ENCODE results near the gene CFAP99. TPM values are rescaled to one million over a fixed set of nuclear protein-coding genes. Genes with fewer than 3 reads are reported as not detected.

The CFAP99 gene
- total and polyA plus RNA-seq, 2 of the 8 experiments (the other 6 are each of a cell fraction or from before 2014, with no cell fraction given): not detected

- TF ChIP-seq, protein P1, sequence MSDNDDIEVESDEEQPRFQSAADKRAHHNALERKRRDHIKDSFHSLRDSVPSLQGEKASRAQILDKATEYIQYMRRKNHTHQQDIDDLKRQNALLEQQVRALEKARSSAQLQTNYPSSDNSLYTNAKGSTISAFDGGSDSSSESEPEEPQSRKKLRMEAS (IDR thresholded peaks at IDR 0.05): no peak
These were observed 24.2 kb upstream of the CFAP99 start (continued) for GRCh38 chr4:2394528-2394927.

Data from H1 (cell line).